SU-DHL-6 (cell line): ENCODE measurements around the gene KIAA2012.

ENCODE experiments used
- H2AFZ ChIP-seq: fragments of 200-600 bp; sonication (generic); 2 replicates; pipeline ENCODE4 v1.6.1; 2014; ENCODE audit warnings: low read depth, mild to moderate bottlenecking, moderate library complexity, mixed read lengths, antibody characterized with exemption, low read length; ENCODE audit not compliant: severe bottlenecking
- H3F3A ChIP-seq: fragments of 200-600 bp; shearing (Covaris generic); 2 replicates; pipeline ENCODE4 v1.6.0; 2016; ENCODE audit warnings: antibody characterized with exemption, mild to moderate bottlenecking; ENCODE audit not compliant: insufficient read depth
- H3K27ac ChIP-seq: fragments of 200-600 bp; sonication (generic); 2 replicates; pipeline ENCODE4 v1.5.1; 2016; ENCODE audit warnings: low read depth, mild to moderate bottlenecking, low read length, moderate library complexity, mixed read lengths
- H3K27me3 ChIP-seq: fragments of 200-600 bp; sonication (generic), shearing (Covaris generic); 2 replicates; pipeline ENCODE4 v1.6.0; 2014; ENCODE audit warnings: mild to moderate bottlenecking, low read length
- H3K36me3 ChIP-seq: fragments of 200-600 bp; sonication (generic); 2 replicates; pipeline ENCODE4 v1.6.1; 2014; ENCODE audit warnings: mild to moderate bottlenecking, low read length, mixed read lengths
- H3K4me2 ChIP-seq: fragments of 300-600, 200-600 bp; shearing (Covaris generic), sonication (generic); 2 replicates; pipeline ENCODE4 v1.6.0; 2014; ENCODE audit warnings: low read length, low read depth, mild to moderate bottlenecking; ENCODE audit not compliant: poor library complexity, severe bottlenecking
- H3K4me3 ChIP-seq: fragments of 200-600 bp; sonication (generic); 2 replicates; pipeline ENCODE4 v1.5.1; 2014; ENCODE audit warnings: antibody characterized with exemption, low read length, mild to moderate bottlenecking, mixed read lengths; ENCODE audit not compliant: insufficient read depth, poor library complexity, severe bottlenecking
- H3K79me2 ChIP-seq: fragments of 200-600 bp; sonication (generic); 2 replicates; pipeline ENCODE4 v1.6.1; 2014; ENCODE audit warnings: mild to moderate bottlenecking, low read length, moderate library complexity; ENCODE audit not compliant: insufficient read depth
- H3K9ac ChIP-seq: fragments of 200-600 bp; sonication (generic); 2 replicates; pipeline ENCODE4 v1.7.0; 2014; ENCODE audit warnings: mild to moderate bottlenecking, low read length
- H3K9me2 ChIP-seq: fragments of 200-600 bp; sonication (generic); replicated peaks from 2 replicates; pipeline ENCODE4 v1.6.1; 2014; ENCODE audit warnings: low read length; ENCODE audit not compliant: insufficient read depth
- H3K9me3 ChIP-seq: fragments of 200-600 bp; sonication (generic); 2 replicates; pipeline ENCODE4 v1.6.1; 2014; ENCODE audit warnings: low read length, mixed read lengths; ENCODE audit not compliant: insufficient read depth
- H4K20me1 ChIP-seq: fragments of 200-600 bp; sonication (generic); 2 replicates; pipeline ENCODE4 v1.6.1; 2014; ENCODE audit warnings: low read depth, mild to moderate bottlenecking, antibody characterized with exemption, low read length, moderate library complexity, mixed read lengths
- CTCF ChIP-seq: fragments of 200-600 bp; sonication (generic); IDR thresholded peaks from one replicate; pipeline ENCODE4 v1.5.1; 2017; ENCODE audit warnings: antibody characterized with exemption, mild to moderate bottlenecking, low read length, moderate library complexity; ENCODE audit not compliant: insufficient read depth, poor library complexity, severe bottlenecking
- EZH2phosphoT487 ChIP-seq: fragments of 200-600 bp; sonication (generic), shearing (Covaris generic); conservative IDR thresholded peaks from 2 replicates; pipeline ENCODE4 v1.6.1; 2018; ENCODE audit warnings: mild to moderate bottlenecking, antibody characterized with exemption, low read length, moderate library complexity, mixed read lengths

KIAA2012 gene

GRCh38 chr2:202025816-202026215 is 47.2 kb upstream of the KIAA2012 start:
- H3K27me3 ChIP-seq = no peaks in the 10 kb centered on the region
- no peak overlapping the region for H3K27ac ChIP-seq
- H3K9me2 ChIP-seq = no peaks in the 10 kb centered on the region
- no peaks in the 10 kb centered on the region for H4K20me1 ChIP-seq
- H3F3A ChIP-seq = no peaks in the 10 kb centered on the region
- H2AFZ ChIP-seq = no peak overlapping the region
- H3K4me2 ChIP-seq = no peak overlapping the region
- no peaks in the 10 kb centered on the region for H3K36me3 ChIP-seq
- no peak for TF ChIP-seq CTCF
- no peak for TF ChIP-seq EZH2phosphoT487
- no peak overlapping the region for H3K9ac ChIP-seq
- H3K9me3 ChIP-seq = no peaks in the 10 kb centered on the region
- H3K79me2 ChIP-seq = no peaks in the 10 kb centered on the region
- no peak overlapping the region for H3K4me3 ChIP-seq

- no peaks in the 10 kb centered on the region for H3K36me3 ChIP-seq
- H3K27me3 ChIP-seq = no peaks in the 10 kb centered on the region
- no peaks in the 10 kb centered on the region for H3F3A ChIP-seq
- H3K9me3 ChIP-seq = no peaks in the 10 kb centered on the region
- no peak overlapping the region for H2AFZ ChIP-seq
- H3K4me2 ChIP-seq = no peak overlapping the region
- H3K4me3 ChIP-seq = no peak overlapping the region
- H3K79me2 ChIP-seq = no peaks in the 10 kb centered on the region
- no peak for TF ChIP-seq CTCF
- TF ChIP-seq EZH2phosphoT487 = no peak
- no peaks in the 10 kb centered on the region for H4K20me1 ChIP-seq
- no peak overlapping the region for H3K27ac ChIP-seq
- no peak overlapping the region for H3K9ac ChIP-seq
- no peaks in the 10 kb centered on the region for H3K9me2 ChIP-seq
These were observed 46.5 kb upstream of the KIAA2012 start for GRCh38 chr2:202026507-202026906.

GRCh38 chr2:202030691-202031090 is 42.4 kb upstream of the KIAA2012 start:
- no peak overlapping the region for H3K27ac ChIP-seq
- no peaks in the 10 kb centered on the region for H3K36me3 ChIP-seq
- TF ChIP-seq EZH2phosphoT487 = no peak
- no peak for TF ChIP-seq CTCF
- no peaks in the 10 kb centered on the region for H3K9me2 ChIP-seq
- H3K4me3 ChIP-seq = no peak overlapping the region
- no peak overlapping the region for H3K4me2 ChIP-seq
- no peaks in the 10 kb centered on the region for H3K9me3 ChIP-seq
- no peaks in the 10 kb centered on the region for H3K79me2 ChIP-seq
- H2AFZ ChIP-seq = no peak overlapping the region
- H4K20me1 ChIP-seq = no peaks in the 10 kb centered on the region
- H3F3A ChIP-seq = no peaks in the 10 kb centered on the region
- no peaks in the 10 kb centered on the region for H3K27me3 ChIP-seq
- no peak overlapping the region for H3K9ac ChIP-seq
